Natural killer cell (primary cell): ENCODE results near the gene RASL10B. TPM values are rescaled to one million over a fixed set of nuclear protein-coding genes. Genes with fewer than 3 reads are reported as not detected.
A peak's percentile ranks its signal among the peaks of the same experiment; 100 is the strongest.

Source experiments
- ATAC-seq, 3 donors: fragments of 150-1000 bp in 2 of 3; fragments of 200-7000 bp in 1 of 3; cut with Tn5 transposase; 1 replicate in 1 of 3; 2 replicates in 2 of 3; pipeline ENCODE4 v1.10.0; 2021; ENCODE audit warnings: mild to moderate bottlenecking in 2 of 3, moderate library complexity in 2 of 3
- DNase-seq, 2 donors: peaks; one replicate each; pipeline versions ENCODE4 v3.0.0 to v3.0.0-alpha.2; 2013 to 2021; ENCODE audit warnings: mixed read lengths in 1 of 2
- H3K27ac ChIP-seq: one replicate; pipeline ENCODE4 v1.5.1; 2013; ENCODE audit warnings: mild to moderate bottlenecking, low read length
- H3K27me3 ChIP-seq: one replicate; pipeline ENCODE4 v1.6.1; 2013; ENCODE audit warnings: low read length; ENCODE audit not compliant: control insufficient read depth, insufficient read depth
- H3K36me3 ChIP-seq: one replicate; pipeline ENCODE4 v1.6.1; 2013; ENCODE audit warnings: low read length; ENCODE audit not compliant: control insufficient read depth, insufficient read depth
- H3K4me1 ChIP-seq: one replicate; pipeline ENCODE4 v1.6.1; 2013; ENCODE audit warnings: low read length; ENCODE audit not compliant: control insufficient read depth, insufficient read depth
- H3K4me3 ChIP-seq: one replicate; pipeline ENCODE4 v1.5.1; 2013; ENCODE audit warnings: low read length
- H3K9me3 ChIP-seq: one replicate; pipeline ENCODE4 v1.6.1; 2013; ENCODE audit warnings: low read length; ENCODE audit not compliant: control insufficient read depth, insufficient read depth
- H3K27ac Mint-ChIP-seq, 2 donors: one replicate each; pipeline ENCODE4 v1.8.0; 2022; ENCODE audit warnings: mild to moderate bottlenecking in 2 of 2, mixed read lengths in 2 of 2, moderate library complexity in 1 of 2
- H3K27me3 Mint-ChIP-seq, 2 donors: one replicate each; pipeline ENCODE4 v1.8.0; 2022; ENCODE audit warnings: low read depth in 2 of 2, mixed read lengths in 2 of 2
- H3K36me3 Mint-ChIP-seq: one replicate; pipeline ENCODE4 v1.8.0; 2022; ENCODE audit warnings: mixed read lengths
- H3K4me1 Mint-ChIP-seq, 2 donors: one replicate each; pipeline ENCODE4 v1.8.0; 2022; ENCODE audit warnings: mixed read lengths in 2 of 2
- H3K4me3 Mint-ChIP-seq: one replicate; pipeline ENCODE4 v1.8.0; 2022; ENCODE audit warnings: mild to moderate bottlenecking, moderate library complexity, mixed read lengths
- H3K9me3 Mint-ChIP-seq, 2 donors: one replicate each; pipeline ENCODE4 v1.8.0; 2022; ENCODE audit warnings: mixed read lengths in 2 of 2
- WGBS: methylation state at CpG from one replicate; pipeline ENCODE4 v1.1.7; 2013; ENCODE audit warnings: missing lambda C conversion rate; ENCODE audit not compliant: insufficient coverage; 5-methylcytosine and 5-hydroxymethylcytosine counted together
- intact Hi-C: fragments of 100-400 bp; cut with micrococcal nuclease; formaldehyde crosslinking; loops from one replicate; pipeline ENCODE4 v1.14.2; 2022
- total RNA-seq, 4 donors: library from RNA; stranded (reverse); fragments of 120-200 nt in 1 of 4; gene quantifications; one replicate each; pipeline versions ENCODE4 v1.2.3 to v1.2.4, GENCODE V29; 2013 to 2022
- TF ChIP-seq, protein P1 (sequence below): fragments of 200-600 bp; IDR thresholded peaks from one replicate; pipeline ENCODE4 v1.8.0; 2022; ENCODE audit warnings: antibody characterized with exemption

RASL10B gene
- total RNA-seq, 3 donors from 2014 or later (not counting 1 experiment from before 2014, with no cell fraction given), result 0.07 TPM; not detected in 2

DNA sequence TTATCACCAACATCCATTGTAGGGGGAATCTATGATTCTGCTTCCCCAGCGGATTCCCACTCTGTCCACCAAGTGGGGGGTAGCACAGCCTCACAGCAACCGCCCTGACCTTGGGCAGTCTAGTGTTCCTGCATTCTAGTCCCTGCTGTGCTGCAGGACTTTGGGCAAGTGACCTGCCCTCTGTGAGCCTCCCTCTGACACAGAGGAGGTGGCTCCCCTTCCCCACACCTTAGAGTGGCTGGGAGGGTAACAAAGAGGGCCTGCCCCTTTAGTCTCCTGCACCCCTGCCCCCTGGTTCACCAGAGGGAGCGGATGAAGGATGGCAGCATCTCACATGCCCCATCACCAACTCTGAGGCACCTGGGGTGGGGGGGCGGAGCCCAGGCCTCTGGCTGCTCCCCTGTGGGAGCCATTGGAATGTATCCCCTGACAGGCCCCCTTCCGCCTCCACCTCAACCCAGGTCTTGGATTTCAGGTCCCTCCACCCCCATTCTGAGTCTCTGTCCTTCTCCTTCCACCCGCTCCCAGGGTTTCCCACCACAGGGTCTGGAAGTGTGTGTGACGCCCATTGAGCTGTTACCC, 11.5 kb downstream of the RASL10B start:
- no peak for ATAC-seq
- peaks cover 12% of the 10 kb centered on the region for H3K4me1 ChIP-seq
- intact Hi-C loops, result no loop called here
- peaks cover 9% of the 10 kb centered on the region for H3K27me3 ChIP-seq
- Mint-ChIP-seq H3K9me3 (no peaks in the 10 kb centered on the region), H3K36me3 (no peaks in the 10 kb centered on the region), H3K27me3 (peaks cover 20 to 28% of the 10 kb centered on the region in 2 donors), H3K4me3 (no peak overlapping the region), H3K4me1 (peaks cover 0 to 5% of the 10 kb centered on the region in 2 donors), H3K27ac (no peak overlapping the region)
- WGBS, result 88% methylated on average over 7 of the region's 7 CpGs
- H3K27ac ChIP-seq, result no peak overlapping the region
- no peaks in the 10 kb centered on the region for H3K36me3 ChIP-seq
- TF ChIP-seq, protein P1, sequence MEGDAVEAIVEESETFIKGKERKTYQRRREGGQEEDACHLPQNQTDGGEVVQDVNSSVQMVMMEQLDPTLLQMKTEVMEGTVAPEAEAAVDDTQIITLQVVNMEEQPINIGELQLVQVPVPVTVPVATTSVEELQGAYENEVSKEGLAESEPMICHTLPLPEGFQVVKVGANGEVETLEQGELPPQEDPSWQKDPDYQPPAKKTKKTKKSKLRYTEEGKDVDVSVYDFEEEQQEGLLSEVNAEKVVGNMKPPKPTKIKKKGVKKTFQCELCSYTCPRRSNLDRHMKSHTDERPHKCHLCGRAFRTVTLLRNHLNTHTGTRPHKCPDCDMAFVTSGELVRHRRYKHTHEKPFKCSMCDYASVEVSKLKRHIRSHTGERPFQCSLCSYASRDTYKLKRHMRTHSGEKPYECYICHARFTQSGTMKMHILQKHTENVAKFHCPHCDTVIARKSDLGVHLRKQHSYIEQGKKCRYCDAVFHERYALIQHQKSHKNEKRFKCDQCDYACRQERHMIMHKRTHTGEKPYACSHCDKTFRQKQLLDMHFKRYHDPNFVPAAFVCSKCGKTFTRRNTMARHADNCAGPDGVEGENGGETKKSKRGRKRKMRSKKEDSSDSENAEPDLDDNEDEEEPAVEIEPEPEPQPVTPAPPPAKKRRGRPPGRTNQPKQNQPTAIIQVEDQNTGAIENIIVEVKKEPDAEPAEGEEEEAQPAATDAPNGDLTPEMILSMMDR, result no peak
- H3K4me3 ChIP-seq, result no peak overlapping the region
- no peaks in the 10 kb centered on the region for H3K9me3 ChIP-seq
- DNase-seq, result no peak

DNA sequence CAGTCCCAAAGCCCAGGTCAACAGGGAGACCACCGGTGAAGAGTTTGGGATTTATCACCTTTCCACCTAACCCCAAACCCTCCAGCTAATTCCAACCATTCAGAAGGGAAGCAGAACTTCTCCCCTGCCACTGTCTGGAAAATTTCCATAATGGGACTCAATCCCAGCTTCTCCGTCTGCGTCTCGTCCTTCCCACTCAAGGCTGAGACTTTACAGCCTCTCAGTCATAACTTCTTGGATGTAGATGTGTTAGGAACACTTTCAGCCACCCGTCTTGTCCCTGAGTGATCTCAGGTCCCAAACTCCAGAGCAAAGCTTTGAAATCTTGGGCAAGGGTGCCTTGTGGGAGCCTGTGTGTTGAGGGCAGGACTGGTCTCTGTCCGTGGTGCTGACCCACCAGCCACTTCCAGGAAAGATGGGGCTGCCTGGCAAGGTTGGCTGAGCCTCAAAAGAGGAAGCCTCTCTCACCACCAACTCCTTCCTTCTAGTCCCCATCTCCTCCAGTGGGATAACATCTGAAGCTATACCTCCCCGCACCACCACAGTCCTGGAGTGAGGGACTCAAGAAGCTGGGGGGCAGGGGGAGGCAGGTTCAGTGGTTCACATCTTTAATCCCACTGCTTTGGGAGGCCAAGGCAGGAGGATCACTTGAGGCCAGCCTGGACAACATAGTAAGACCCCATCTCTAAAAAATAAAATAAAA, 12.3 kb downstream of the RASL10B start:
- no peak overlapping the region for H3K27ac Mint-ChIP-seq
- H3K27me3 Mint-ChIP-seq, result peaks cover 21 to 31% of the 10 kb centered on the region in 2 donors
- H3K4me3 Mint-ChIP-seq, result no peak overlapping the region
- no peak overlapping the region for H3K4me3 ChIP-seq
- DNase-seq (peak in 1 of 2 donors; percentile 25), ATAC-seq (no peak)
- 62% methylated on average over 7 of the region's 7 CpGs for WGBS
- H3K27ac ChIP-seq, result no peak overlapping the region
- no peaks in the 10 kb centered on the region for H3K9me3 Mint-ChIP-seq
- no peaks in the 10 kb centered on the region for H3K36me3 ChIP-seq
- intact Hi-C loops, result no loop called here
- peaks cover 12% of the 10 kb centered on the region for H3K4me1 ChIP-seq
- peaks cover 10% of the 10 kb centered on the region for H3K27me3 ChIP-seq
- TF ChIP-seq, protein P1, result no peak
- H3K9me3 ChIP-seq, result no peaks in the 10 kb centered on the region
- H3K4me1 Mint-ChIP-seq, result peaks cover 0 to 5% of the 10 kb centered on the region in 2 donors
- H3K36me3 Mint-ChIP-seq, result no peaks in the 10 kb centered on the region

DNA sequence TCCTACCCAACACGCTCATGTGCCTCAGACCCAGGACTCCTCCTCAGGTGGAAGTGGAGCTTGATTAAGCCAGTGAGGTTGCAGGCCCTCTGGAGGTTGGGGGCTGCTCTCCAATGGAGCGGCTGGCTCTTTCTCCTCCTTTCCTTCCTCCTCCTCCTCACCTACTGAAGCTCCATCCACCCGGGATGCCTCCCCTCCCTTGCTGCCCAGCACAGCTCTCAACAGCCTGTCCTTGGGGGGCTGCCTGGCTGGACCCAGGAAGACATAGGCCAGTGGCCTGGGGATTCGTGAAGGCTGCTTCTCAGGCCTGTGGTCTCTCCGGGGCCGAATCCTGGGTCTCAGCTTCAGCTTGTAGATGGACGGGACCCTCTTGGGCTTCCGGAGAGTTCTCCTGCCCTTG, 13.4 kb downstream of the RASL10B start:
- H3K27me3 Mint-ChIP-seq, result peaks cover 31 to 36% of the 10 kb centered on the region in 2 donors

More for the DNA sequence above, 13.4 kb downstream of the RASL10B start:
- H3K27ac ChIP-seq, result no peak overlapping the region
- peaks cover 12% of the 10 kb centered on the region for H3K4me1 ChIP-seq
- intact Hi-C loops, result no loop called here
- H3K36me3 Mint-ChIP-seq, result no peaks in the 10 kb centered on the region
- TF ChIP-seq, protein P1, result no peak
- H3K9me3 Mint-ChIP-seq, result no peaks in the 10 kb centered on the region
- DNase-seq, result no peak
- WGBS, result 87% methylated on average over 8 of the region's 8 CpGs
- H3K27ac Mint-ChIP-seq, result no peak overlapping the region
- no peak for ATAC-seq
- no peak overlapping the region for H3K4me3 ChIP-seq
- H3K9me3 ChIP-seq, result no peaks in the 10 kb centered on the region
- H3K36me3 ChIP-seq, result no peaks in the 10 kb centered on the region
- H3K27me3 ChIP-seq, result peaks cover 15% of the 10 kb centered on the region
- peaks cover 0 to 9% of the 10 kb centered on the region in 2 donors for H3K4me1 Mint-ChIP-seq
- H3K4me3 Mint-ChIP-seq, result no peak overlapping the region
